ENCODE data around the gene OR2W3.

The OR2W3 gene

DNA sequence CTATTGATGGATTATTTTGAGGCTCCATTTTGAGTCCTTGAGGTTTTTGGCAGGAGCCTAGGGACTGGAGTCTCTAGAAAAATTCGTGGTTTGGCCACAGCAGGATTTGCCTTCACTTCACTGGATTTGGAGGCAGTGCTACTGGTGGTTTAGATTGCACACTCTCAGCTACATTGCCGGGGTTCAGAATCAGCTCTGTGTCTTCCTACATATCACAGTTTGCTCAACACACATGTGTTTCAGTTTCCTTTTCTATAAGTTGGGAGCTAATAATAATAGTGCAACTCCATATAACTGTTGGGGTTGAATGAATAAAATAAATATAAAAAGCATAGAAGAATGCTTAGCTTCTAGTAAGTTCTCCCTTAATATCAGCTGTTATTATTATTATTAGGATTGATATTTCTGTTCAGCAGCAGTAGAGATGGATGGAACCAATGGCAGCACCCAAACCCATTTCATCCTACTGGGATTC lies at the start of gene OR2W3:
OR2W3 (plus strand) TSS at position 425 of the 475 bp plus-strand sequence; CDS start at position 425, 0 bp downstream.
- DNase-seq (ENCODE audit: insufficient read length, low spot score) (no peak), FAIRE-seq (no peak)

GRCh38 chr1:247845693-247846017 lies 49.7 kb upstream of the OR2W3 start:
- DNase-seq (ENCODE audit: insufficient read length, low spot score), result no peak
- no peak for FAIRE-seq

DNA sequence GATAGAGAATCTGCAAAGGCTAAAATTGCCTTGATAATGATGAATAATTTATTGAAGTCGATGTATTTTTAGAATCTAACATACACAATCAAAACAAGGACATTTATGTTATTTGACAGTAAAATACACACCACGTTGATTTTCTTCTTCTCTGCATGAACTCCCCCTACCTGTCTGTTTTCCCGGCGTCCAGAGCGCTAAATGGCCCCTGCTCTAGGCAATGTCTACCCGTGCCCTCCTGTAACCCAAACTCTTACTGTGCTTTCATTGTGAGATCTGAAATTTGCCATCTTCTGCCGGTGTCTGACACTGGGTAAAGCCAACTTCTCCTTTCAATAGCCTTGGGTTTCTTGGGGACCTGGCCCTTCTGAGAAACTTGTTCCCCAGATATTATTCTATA lies 47.0 kb upstream of the OR2W3 start:
- no peak for FAIRE-seq

DNA sequence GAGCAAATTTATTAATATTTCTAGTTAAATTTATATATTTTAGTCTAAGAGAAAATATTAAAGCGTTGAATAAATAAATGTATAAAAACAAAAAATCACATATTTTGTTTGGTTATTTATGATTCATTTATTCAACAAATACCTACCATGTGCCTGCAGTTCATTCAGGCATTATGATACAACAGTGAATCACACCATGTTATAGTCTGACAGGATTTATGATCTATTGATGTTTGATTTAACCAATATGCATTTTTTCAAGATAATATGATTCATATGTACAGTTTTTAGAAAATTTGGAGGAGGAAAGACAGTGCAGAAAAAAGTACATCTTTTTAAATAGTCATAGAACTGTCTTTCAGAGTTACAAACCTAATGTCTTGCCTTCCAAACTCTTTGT lies 45.8 kb upstream of the OR2W3 start:
- DNase-seq (ENCODE audit: insufficient read length, low spot score) (peak; percentile 45), FAIRE-seq (no peak)

More for the DNA sequence above, 47.0 kb upstream of the OR2W3 start:
- DNase-seq (ENCODE audit: insufficient read length, low spot score), result no peak

GRCh38 chr1:247854899-247855545 lies 40.4 kb upstream of the OR2W3 start:
- DNase-seq (ENCODE audit: insufficient read length, low spot score), result no peak
- FAIRE-seq, result no peak

DNA sequence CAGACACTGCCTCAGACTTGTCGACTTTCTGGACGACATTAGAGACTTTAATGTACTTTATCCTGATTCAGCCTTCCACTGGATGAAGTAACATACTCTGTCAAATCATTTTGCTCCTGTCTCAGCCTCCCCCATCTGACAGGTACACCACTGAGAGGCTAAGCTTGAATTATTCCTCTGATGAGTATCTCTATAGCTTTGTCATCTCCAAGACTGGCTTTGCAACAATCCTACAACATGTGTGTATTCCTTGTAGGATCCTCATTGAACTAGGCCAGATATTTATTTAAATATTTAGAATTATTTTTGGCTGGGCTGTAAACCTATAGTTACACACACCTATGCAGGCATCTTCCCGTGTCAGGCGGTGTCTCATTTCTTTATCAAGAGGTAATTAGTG lies 39.5 kb upstream of the OR2W3 start:
- DNase-seq (ENCODE audit: insufficient read length, low spot score), result no peak
- no peak for FAIRE-seq

- DNase-seq (ENCODE audit: insufficient read length, low spot score) (no peak), FAIRE-seq (no peak)
Measured at GRCh38 chr1:247857069-247857984, 38.1 kb upstream of the OR2W3 start, which contains the start of gene TRIM58. TRIM58 (plus strand) TSS chr1:247857187; CDS start chr1:247857247, 60 bp downstream.

DNA sequence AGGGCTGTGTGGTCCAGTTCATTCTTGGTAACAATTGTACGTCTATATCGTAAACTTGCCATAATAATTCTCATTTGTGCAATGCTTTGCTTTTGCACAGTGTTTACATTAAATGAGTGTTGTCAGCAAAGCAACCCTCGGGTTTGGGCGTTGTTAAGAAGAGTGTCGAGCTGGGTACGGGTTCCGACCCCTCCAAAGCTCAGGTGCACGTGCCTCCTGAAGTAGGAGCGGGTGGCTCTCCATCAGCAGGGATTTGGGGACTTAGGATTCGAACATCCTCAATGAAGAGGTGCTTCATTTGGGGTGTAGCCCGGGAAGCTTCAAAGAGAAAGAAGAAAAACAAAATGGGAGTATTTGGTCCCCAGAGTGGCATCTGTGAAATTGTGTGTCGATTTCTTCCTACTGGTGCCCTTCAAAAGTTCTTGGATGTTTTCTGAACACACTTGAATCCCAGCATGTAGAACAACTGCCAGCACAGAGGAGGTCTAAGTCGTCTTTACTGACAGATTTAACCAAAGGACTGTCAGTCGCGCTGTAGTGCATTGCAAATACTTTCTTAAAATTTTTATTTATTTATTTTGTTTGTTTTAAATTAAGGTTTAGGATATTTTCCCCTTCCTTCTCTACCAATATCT lies 37.3 kb upstream of the OR2W3 start:
- FAIRE-seq (no peak), DNase-seq (ENCODE audit: insufficient read length, low spot score) (no peak)

- DNase-seq (ENCODE audit: insufficient read length, low spot score) (no peak), FAIRE-seq (no peak)
Measured at GRCh38 chr1:247862756-247863155, 32.6 kb upstream of the OR2W3 start.

DNA sequence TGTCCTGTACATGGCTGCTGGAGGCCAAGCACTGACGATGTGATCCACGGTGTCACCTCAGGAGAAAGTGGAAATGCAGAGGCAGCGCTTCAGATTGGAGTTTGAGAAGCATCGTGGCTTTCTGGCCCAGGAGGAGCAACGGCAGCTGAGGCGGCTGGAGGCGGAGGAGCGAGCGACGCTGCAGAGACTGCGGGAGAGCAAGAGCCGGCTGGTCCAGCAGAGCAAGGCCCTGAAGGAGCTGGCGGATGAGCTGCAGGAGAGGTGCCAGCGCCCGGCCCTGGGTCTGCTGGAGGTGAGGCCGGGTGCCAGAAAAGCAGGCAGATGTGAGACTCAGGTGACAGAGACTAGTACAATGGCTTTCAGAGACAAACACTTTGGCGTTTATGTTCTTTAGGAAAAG lies 30.7 kb upstream of the OR2W3 start:
- DNase-seq (ENCODE audit: insufficient read length, low spot score) (no peak), FAIRE-seq (no peak)

- FAIRE-seq, result no peak
Measured at GRCh38 chr1:247865416-247865815, 30.0 kb upstream of the OR2W3 start.

GRCh38 chr1:247883346-247883745 lies 12.0 kb upstream of the OR2W3 start:
- FAIRE-seq, result no peak
- DNase-seq (ENCODE audit: insufficient read length, low spot score), result no peak

More at GRCh38 chr1:247865416-247865815, 30.0 kb upstream of the OR2W3 start:
- no peak for DNase-seq (ENCODE audit: insufficient read length, low spot score)

DNA sequence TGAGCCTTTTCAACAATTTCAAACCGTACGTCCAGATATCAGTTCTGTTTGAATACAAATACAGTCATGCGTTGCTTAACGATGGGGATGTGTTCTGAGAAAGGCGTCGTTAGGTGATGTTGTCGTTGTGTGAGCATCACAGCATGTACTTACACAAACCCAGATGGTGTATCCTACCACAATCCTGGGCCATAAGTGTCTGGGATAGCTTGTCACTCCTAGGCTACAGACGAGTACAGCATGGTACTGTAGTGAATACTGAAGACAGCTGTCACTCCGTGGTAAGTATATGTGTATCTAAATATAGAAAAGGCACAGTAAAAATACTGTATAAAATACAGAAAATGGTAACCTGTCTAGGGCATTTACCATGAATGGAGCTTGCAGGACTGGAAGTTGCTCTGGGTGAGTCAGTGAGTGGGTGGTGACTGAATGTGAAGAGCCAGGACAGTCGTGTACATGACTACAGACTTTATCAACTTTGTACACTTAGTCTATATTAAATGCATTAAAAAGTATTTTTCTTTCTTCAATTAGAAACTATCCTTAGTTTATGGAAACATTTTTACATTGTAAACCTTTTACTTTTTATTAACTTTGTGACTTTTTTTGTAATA lies 10.5 kb upstream of the OR2W3 start:
- DNase-seq (ENCODE audit: insufficient read length, low spot score) (no peak), FAIRE-seq (peak; percentile 79)

GRCh38 chr1:247895976-247896375 lies 589 bp downstream of the OR2W3 start:
- FAIRE-seq (no peak), DNase-seq (ENCODE audit: insufficient read length, low spot score) (no peak)

GRCh38 chr1:247904122-247904521 lies 8.7 kb downstream of the OR2W3 start:
- DNase-seq (ENCODE audit: insufficient read length, low spot score) (no peak), FAIRE-seq (no peak)

DNA sequence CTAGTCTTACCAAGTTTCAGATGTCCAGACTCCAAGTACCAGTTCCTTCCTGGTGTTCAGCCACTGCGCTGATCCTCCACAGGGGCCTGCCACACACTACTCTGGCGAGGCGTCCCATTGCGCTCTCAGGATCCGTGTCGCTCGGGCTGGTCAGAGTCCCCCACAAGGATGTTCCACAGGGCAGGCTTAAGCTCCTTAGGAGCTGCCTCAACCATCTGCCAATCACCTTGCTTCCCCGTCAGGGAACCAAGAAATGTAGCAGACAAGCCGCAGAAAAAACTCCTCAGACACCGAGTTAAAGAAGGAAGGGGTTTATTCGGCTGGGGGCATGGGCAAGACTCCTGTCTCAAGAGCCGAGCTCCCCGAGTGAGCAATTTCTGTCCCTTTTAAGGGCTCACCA lies 9.8 kb downstream of the OR2W3 start:
- FAIRE-seq (no peak), DNase-seq (ENCODE audit: insufficient read length, low spot score) (no peak)

DNA sequence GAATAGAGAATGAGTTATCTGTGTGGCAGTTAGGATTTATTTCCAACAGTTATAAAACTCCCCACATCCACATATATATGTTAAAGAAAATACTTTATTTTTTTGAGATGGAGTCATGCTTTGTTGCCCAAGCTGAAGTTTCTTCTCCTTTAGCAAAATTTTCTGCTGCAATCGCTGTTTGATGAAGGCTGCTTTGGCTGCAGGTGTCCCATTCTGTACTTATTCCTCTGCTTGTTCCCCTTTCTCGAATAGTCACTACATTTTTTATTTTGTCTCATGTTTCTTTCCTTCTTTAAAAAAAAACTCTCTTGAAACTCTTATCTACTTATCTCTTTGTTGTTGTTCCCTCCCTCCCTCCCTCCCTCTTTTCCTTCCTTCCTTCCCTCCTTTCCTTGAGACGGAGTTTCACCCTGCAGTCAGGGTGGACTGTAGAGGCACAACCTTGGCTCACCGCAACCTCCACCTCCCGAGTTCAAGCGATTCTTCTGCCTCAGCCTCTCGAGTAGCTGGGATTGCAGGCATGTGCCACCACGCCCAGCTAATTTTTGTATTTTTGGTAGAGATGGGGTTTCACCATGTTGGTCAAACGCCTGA lies 10.6 kb downstream of the OR2W3 start:
- no peak for DNase-seq (ENCODE audit: insufficient read length, low spot score)

DNA sequence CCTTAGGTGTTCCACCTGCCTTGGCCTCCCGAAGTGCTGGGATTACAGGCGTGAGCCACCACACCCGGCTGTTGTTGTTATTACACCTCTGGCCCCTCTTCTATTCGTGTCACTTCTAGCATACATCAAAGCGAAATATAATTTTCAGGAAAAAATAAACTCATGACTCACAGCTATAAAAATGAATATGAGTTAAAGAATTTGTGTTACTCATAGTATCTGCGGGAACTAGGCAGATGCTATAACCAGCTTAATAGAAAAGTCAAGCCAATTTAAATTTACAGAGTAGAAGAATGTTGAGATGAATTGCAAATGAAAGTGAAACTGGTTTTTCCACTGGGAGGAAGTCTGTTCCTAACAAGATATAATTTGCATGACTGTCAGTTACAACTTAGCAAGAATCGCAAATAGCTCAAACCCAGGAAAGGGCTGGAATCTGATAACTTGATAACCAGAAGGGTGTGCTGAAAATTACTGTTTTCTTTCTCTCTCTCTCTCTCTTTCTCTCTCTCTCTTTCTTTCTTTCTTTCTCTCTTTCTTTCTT lies 11.2 kb downstream of the OR2W3 start:
- peak; percentile 46 for FAIRE-seq
- peak; percentile 78 for DNase-seq (ENCODE audit: insufficient read length, low spot score)

More for the DNA sequence above, 10.6 kb downstream of the OR2W3 start:
- no peak for FAIRE-seq

DNA sequence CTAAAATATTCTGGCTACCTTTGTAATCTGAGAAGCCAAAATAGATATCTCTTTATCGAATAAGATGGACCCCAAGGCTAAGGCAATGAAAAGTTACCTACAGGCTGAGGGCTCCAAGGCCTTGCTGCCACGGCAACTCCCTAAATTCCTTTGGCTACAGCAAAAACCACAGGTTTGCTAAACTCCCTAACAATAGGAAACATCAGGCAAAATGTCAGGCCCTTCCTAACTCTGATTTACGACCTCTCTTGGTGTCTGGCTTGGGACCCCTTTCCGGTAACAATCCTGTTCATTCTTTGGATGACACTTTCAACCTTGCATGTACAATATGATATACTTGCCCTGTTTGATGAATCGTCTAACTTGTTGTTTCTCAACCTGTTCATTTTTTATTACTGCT lies 13.4 kb downstream of the OR2W3 start:
- FAIRE-seq (peak; percentile 31), DNase-seq (ENCODE audit: insufficient read length, low spot score) (no peak)

- DNase-seq (ENCODE audit: insufficient read length, low spot score), result no peak
- FAIRE-seq, result no peak
Measured at GRCh38 chr1:247913786-247914185, 18.4 kb downstream of the OR2W3 start.

Data from HTR-8/SVneo (cell line).